HG03521 (cell line): ENCODE measurements around the gene EDRF1.
"Not testable (repeated sequence)": the region's sequence is repeated elsewhere in the genome, so short reads cannot be mapped to it uniquely, and the experiment has no call there.

Source experiments
- ATAC-seq: cut with Tn5 transposase; IDR thresholded peaks from one replicate; pipeline ENCODE4 v1.9.1; 2021; ENCODE audit warnings: mild to moderate bottlenecking, moderate library complexity; ENCODE audit not compliant: unreplicated experiment

The EDRF1 gene, protein sequence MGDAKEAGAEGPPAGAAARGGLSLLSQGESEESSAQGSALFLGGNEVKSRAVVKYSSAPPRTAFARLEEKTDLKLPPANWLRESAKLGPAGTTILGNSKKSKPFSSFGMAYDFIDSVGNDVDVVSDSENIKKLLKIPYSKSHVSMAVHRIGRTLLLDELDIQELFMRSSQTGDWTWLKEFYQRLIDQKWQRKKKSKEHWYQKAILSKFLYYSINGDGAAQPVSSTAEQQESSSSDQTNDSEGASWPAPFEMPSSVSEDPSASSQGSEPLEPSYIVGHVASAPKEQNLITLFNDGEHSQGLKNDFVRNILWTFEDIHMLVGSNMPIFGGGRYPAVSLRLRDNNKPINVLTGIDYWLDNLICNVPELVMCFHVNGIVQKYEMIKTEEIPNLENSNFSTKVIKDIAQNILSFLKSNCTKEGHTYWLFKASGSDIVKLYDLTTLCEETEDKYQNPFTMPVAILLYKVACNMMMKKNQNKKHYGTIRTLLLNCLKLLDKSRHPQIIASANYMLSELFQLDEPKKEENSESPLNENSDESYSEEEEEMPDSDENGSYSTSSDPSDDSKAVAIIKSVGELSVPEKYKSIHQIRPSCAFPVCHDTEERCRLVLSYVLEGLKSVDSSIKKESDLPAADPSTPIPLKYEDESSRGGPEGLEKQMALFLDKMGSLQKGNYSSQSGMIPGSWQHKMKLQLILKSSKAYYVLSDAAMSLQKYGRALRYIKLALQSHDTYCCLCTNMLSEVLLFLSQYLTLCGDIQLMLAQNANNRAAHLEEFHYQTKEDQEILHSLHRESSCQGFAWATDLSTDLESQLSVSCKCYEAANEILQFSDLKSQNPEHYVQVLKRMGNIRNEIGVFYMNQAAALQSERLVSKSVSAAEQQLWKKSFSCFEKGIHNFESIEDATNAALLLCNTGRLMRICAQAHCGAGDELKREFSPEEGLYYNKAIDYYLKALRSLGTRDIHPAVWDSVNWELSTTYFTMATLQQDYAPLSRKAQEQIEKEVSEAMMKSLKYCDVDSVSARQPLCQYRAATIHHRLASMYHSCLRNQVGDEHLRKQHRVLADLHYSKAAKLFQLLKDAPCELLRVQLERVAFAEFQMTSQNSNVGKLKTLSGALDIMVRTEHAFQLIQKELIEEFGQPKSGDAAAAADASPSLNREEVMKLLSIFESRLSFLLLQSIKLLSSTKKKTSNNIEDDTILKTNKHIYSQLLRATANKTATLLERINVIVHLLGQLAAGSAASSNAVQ

DNA sequence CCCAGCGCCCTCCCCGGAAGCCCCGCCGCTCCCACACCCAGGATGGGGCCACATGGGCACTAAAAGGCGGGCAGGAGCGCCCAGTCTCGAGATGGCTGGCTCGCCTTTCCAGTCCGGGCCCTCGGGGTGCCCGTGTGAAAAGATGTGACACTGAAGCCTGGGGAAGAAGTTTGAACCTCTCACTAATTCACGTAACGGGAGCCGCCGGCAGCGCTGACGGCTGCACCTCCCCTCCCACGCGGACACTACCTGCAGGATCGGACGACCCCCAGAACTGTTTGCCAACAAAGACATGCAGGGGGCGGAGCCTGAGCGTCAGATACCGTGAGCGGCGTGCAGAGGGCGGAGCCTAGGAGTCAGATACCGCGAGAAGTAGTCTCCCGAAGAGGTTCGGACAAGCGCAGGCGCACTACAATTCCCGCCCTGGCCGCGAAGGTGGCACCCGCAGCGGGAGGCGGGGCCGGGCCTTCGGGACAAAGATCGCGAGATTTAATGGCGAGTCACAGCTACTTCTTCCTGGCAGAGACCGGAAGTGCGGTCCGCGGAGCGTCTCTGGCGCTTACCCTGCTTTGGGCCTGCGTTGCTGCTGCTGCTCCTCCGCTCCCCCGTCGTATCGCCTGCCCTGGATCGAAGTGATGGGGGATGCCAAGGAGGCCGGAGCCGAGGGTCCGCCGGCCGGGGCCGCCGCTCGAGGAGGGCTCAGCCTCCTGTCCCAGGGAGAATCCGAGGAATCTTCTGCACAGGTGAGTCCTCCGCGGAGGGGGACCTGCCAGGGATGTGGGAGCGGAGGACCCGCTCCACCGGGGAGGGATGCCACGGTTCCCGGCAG is at the start of gene EDRF1:
Gene EDRF1 (plus strand): TSS at position 537 of the 829 bp plus-strand sequence. CDS start 99 bp downstream, at position 636.
- ATAC-seq = peak; percentile 94

DNA sequence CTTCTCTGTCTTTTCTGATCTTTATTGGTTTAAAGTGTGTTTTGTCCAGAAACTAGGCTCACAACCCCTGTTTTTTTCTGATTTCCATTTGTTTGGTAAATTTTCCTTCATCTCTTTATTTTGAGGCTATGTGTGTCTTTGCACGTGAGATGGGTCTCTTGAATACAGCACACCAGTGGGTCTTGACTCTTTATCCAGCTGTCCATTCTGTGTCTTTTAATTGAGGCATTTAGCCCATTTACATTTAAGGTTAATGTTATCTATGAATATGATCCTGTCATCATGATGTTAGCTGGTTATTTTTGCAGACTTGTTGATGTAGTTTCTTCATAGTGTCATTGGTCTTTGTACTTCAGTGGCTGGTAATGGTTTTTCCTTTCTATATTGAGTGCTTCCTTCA is 46.6 kb upstream of the EDRF1 start:
- ATAC-seq = no peak

DNA sequence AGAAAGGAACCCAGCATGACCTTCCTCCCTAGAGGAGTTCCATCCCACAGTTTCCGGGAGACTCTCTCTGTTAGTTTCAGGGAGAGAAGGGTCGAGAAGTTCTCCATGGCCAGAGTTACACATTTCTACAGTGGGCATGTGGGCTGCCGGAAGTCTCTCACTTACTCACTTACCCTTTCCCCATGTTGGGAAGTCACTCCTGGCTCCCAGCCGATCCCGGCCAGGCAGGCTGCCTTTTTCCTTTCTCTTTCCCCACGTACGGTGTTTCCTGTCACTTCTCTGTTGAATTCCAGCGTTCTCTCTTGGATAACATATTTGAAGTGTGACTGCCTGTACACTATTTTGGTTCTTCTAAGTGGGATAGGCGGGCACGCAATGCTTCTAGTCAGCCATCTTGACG is 40.1 kb upstream of the EDRF1 start:
- no peak for ATAC-seq

DNA sequence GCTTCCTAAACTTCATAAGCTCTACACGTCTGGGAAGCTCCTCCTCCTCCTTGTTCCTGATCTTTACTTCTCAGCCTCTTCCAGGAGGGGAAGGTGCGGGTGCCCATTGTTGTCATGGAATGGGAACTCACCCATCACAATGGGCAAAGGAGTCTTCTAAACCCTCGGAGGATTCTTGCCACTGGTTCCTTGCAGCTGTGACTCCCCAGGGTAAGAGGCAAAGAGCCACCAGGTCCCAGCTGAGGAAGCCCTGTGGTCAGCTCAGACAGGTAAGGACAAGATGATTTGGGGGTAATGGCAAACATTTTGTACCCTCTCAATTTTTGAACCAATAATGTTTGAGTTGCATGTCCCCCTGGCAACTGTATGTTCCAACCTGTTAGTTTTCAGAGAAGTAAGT is 36.4 kb upstream of the EDRF1 start, which contains the start of gene TEX36:
Gene TEX36 (minus strand): TSS at position 101 of the 400 bp plus-strand sequence. CDS start 174 bp downstream, outside the sequence.
- no peak for ATAC-seq

DNA sequence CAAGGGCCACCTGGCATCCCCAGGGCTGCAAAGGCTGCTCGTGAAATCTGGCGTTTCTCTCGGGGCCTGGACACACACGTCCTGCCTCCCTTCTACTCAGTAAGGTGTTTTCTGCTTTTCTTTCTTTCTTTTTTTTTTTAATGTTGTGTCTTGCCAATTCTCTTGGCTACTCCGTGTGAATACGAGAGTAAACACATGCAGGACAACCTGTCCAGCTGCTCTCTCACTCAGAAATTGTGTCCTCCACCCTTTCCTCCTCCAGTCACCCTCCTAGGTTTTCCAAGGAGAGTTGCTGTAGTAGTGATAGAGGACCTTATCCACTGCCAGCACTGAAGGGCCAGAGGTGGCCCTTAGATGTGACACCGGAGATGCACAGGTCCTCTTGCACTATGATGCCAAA is 35.7 kb upstream of the EDRF1 start:
- ATAC-seq = no peak

DNA sequence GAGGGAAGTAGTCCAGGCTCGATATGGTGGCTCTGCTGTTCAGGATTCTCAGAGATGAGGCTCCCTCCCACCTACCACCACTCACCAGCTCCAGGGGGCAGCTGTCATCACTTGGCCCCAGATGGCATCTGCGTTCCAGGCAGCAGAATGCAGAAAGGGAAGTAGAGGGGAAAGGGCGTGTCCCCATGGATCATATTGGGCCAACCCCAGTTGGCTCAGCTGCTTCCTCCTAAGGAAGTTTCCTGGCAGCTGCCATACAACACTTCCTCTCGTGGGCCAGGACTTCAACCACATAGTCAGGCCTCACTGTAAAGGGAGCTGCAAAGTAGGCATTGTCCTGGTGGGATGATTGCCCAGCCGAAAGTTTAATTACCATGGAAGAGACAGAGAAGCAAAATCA is 34.9 kb upstream of the EDRF1 start:
- ATAC-seq = no peak

DNA sequence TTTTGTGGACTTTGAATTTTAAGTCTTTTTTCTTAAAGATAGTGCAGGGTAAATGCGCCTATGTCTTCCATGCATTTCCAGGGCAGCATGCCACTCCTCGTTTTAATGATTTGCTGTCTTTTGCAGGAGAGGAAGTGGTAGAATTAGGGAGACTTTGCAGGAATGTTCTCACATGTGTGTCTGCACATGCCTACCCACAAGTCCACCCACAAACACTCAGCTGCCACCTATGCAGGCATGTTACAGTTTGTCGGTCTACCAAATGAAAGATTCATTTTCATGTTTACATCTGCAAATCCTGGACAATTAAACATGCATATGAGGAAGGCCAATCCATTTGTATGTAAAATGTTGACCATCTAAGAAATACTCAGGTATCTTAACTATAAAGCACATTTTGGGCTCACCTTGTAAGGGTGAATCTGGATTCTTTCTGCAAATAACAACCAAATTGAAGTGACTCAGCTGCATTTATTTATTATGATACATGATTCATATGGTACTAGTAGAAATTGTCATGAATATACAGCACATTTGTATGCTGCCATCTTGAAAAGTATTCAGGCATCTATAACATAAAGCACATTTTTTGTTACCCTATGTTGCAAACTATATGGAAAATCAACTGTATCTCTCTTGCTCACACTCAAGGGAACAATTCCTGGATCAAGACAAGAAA is 31.9 kb upstream of the EDRF1 start:
- ATAC-seq = no peak

DNA sequence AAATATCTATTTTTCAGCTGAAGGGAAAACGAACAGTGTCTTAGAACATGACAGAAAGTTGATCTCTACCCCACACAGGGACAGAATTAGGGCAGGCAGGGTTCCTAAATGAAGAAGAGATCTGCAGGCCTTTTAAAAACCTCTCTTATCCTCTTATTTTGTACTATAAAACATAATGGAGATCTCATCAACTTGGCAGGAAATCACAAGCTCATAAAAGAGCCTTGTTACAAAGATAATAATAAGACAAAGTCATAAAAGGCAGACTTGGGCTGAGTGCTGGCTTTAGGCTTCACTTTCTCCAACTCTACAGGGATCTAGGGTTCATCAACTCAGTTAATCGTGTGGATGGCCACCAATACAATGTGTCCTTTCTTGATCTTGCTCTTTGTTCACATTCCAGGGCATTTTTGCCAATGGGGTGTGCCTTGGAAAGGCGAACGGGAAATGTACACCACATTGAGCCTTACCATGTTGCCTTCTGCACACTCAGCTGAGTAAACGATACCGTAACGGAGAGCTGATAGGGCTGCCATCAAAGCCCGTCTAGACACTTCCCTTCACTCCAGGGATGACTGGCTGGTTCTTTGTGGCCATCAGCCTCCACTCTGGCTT is 29.4 kb upstream of the EDRF1 start:
- no peak for ATAC-seq

DNA sequence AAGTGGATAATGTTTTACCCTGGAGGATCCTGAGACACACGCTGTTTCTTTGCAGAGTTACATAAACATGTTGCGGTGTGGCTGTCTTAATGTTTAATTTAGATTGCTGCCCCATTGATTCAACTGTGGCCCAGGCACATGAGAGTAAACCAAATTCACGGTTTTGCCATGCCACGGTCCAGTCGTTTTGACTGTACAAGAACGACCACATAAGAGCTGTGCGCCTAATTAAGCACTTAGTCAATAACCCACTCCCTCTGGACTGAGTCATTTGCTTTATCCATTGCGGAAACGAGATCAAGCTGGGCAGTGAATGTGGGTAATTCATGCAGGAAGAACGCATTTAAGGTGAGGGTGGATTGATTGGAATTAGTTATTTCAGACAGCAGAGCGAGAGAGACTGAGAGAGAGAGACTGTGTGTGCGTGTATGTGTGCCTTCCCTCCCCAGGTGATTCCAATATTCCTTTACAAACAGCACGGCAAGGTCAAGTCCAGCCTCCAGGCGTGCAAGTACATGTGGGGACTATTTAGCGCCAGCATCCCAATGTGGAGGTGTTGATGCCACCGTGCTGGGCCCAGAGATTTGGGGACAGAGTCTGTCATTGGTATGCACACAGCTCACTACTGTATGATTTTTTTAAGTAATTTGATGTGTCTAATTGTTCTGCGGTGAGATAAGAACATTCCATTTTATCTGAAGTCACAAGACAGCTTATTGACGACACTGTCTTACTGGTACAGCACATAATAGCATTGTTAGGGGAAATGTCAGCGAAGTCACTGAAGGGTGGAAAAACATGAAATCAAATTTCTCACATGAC is 28.1 kb upstream of the EDRF1 start:
- no peak for ATAC-seq

DNA sequence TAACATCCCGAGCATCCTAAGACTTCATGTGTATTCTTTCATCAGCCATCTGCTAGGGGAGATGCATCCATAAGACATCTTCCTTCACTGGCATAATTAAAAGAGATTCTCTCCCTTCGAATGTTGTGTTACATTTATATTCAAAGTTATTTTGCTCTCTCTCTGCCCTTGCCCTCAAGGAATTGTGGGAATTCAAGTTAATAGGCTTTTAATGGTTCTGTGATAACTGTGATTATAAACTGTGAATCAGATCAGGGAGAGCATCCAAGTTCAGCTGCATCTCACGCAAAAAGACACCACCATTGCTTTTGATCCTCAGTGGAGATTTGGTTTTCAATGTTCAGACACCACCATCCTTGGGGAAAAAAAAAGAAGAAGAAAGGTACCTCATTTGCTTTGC is 27.3 kb upstream of the EDRF1 start:
- no peak for ATAC-seq

DNA sequence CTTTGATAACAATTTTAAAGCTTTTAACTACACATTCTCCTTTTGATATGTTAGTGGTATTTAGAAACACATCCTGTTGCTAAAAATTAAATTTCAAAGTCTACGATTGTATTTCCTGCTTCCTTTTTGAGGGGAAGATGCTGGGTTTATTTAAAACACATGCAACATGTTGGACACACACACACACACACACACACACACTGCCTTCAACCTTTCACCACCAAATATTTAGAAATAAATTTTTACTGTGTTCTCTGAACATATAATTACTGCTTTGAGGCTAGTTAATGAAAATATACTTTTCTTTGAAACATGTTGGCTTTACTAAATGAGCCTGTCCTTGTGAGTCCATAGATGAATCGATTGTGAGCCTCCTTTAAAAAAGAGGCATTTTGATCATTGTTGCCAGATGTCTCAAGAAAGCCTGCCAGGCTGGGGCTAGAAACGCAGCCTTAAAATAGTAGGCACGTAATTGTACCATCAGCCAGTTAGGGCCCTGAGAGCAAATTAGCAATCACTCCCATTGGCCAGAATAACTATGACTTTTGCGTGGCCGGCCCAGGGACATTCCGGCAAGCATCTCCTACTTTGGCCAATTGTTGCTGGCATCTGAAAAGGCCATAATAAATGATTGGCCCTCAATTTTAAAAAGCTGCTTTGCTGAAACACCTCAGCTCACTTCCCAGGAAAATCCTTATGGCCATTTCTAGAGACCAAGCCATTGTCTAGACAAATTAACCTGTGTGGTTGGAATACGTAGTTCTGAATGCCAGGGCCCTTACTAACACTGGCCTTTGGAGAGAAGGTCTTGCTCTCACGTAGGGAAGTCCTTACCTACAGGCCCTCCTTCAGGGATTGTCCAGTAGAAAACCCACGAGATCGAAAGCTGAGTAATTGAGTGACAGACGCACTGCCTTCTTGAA is 26.6 kb upstream of the EDRF1 start:
- ATAC-seq = no peak

DNA sequence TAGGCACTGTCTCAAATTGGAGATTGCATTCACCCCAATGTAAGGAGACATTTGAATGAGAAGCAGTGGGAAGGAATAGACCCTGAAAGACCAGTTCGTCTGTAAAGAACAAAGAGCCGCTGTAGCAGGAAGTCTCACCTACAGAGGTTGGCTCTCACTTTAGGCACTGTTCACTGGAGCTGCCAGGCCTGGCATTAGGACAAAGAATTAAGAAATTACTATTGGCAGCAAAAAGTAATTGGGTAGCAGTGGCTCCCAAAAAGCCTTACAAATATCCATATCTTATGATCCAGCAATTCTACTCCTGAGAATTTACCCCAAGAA is 26.0 kb upstream of the EDRF1 start:
- ATAC-seq = no peak

DNA sequence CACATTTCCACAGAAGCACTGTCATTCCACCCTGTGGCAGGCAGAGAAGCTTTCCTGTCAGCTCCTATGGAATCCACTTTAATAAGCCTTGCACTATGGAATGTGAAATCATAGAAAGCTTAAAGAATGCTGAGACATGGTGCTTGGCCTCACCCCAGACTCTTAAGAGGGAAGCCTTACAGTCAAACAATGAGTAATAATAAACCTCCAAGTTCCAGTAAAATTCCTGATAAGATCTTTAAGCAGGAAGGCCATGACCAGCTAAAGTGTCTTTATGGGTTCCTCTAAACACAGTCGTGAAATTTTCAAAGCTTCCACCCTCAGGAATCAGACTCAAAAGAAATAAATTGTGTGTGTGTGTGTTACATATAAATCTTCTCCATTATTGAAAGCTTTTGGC is 24.6 kb upstream of the EDRF1 start:
- ATAC-seq = no peak

DNA sequence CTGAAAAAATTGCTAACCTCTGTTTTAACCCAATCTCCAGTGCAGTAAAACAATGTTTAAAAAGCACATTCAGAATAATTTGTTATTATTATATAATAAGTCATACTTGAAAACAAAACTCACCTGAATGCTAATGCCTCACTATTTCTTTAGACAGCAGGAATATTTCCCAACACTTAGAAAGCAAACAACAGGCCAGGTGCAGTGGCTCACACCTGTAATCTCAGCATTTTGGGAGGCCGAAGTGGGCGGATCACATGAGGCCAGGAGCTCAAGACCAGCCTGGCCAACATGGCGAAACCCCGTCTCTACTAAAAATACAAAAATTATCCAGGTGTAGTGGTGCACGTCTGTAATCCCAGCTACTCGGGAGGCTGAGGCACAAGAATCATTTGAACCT is 22.6 kb upstream of the EDRF1 start:
- not testable (repeated sequence) for ATAC-seq

DNA sequence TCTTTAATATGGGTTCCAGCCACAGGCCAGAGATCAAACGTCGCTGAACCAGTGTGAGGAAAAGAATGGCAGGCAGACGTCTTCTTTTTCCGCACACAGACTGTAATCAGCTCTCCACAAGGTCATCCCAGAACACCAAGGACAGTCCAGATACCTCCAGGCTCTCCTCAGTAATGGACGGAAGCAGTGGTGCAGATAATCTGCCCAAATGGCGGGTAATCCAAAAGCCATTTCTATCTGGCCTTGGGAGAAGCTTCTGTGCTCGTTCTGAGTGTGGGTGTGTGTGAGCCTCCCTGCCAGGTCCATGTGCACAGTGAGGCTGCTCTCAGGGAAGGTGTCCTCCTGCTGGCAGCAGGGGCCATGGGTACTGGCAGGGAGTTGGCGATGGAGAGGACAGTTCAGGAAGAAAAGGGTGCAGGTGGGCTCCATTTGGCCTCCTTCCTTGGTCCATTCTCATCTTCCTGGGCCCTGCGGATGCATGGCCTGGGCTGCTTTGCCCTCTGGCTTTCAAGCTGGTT is 21.0 kb upstream of the EDRF1 start:
- no peak for ATAC-seq

DNA sequence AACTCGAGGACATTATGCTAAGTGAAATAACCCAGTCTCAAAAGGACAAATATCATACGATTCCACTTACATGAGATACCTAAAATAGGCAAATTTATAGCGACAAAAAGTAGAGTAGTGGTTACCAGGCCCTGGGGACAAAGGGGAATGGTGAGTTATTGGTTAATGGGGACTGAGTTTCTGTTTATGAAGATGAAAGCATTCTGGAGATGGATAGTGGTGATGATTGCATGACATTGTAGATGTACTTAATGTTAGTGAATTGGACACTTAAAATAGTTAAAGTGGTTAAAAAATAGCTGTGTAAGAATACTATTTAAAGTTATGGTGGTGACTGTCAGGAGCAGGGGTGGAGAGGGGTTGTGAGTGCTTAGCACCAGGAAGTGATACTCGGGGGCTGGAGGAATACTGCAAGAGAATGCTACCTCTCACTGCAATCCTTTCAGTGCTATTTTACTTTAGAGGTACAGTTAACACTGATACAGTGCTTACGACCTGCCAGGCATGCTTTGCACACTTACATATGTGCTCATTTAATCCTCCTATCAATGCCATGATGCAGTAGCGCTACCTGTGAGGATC is 19.9 kb upstream of the EDRF1 start:
- ATAC-seq = no peak

DNA sequence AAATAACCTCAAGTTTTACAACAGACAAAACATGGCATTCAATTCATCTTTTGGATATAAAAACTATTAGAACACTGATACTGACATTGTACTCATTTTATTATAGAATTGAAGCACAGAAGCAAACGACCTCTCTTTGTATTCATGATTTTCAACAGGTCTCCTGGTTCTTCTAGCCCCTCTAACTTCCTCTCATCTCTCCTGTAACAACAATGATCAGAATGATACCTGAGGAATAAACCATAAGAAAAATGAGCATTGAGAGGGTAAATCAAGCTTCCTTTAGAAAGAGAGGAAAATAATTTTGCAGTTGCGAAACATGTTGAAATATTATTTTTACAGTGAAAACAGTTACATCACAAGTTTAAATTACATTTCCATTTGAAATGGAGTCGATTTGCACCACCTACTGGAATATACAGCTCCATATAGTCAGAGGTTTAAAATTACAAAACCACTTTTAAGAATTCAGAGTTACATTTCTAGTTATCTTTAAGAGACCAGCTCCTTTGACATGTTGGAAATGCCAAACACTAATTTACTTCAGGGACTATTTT is 19.1 kb upstream of the EDRF1 start:
- ATAC-seq = no peak
